K562 (cell line): Measurements from ENCODE around the gene RPS28. TPM values are rescaled to one million over a fixed set of nuclear protein-coding genes. Genes with fewer than 3 reads are reported as not detected.

Experiments used
- ATF7 ChIP-seq: fragments of 450-650 bp; IDR thresholded peaks from 2 replicates; pipeline ENCODE4 v1.7.1; 2014; ENCODE audit warnings: mild to moderate bottlenecking, moderate library complexity
- BHLHE40 ChIP-seq: IDR thresholded peaks from 2 replicates; pipeline ENCODE4 v1.6.1; 2011; ENCODE audit warnings: low read length, improper control_type of control experiment
- C11orf30 ChIP-seq: fragments of 450-650 bp; IDR thresholded peaks from 2 replicates; pipeline ENCODE4 v1.6.1; 2016; ENCODE audit warnings: low read depth, mild to moderate bottlenecking
- CBFB ChIP-seq: sonication (generic); formaldehyde crosslinking; IDR thresholded peaks from 2 replicates; pipeline ENCODE4 v1.4.0; 2020; ENCODE audit warnings: mild to moderate bottlenecking, missing genetic modification reagents
- CEBPB ChIP-seq: fragments of 450-650 bp; IDR thresholded peaks from 2 replicates; pipeline ENCODE4 v1.6.1; 2016; ENCODE audit warnings: missing genetic modification characterization, missing compliant biosample characterization
- CSDE1 ChIP-seq, 2 experiments: fragments of 450-650 bp; IDR thresholded peaks; 2 replicates each; pipeline ENCODE4 v1.6.1; 2016; ENCODE audit warnings: mild to moderate bottlenecking in 1 of 2
- DPF2 ChIP-seq: fragments of 450-650 bp; IDR thresholded peaks from 2 replicates; pipeline ENCODE4 v1.6.1; 2016
- EP300 ChIP-seq: IDR thresholded peaks from 2 replicates; pipeline ENCODE4 v1.6.1; 2012; ENCODE audit warnings: low read length, improper control_type of control experiment
- FOS ChIP-seq: IDR thresholded peaks from 3 replicates; pipeline ENCODE4 v1.6.1; 2011; ENCODE audit not compliant: insufficient read length; ENCODE audit errors: extremely low read depth
- FOXA3 ChIP-seq, 2 experiments: fragments of 450-650 bp in 1 of 2; sonication (generic) in 1 of 2; formaldehyde crosslinking; IDR thresholded peaks in 1 of 2; conservative IDR thresholded peaks in 1 of 2; 2 replicates each; pipeline versions ENCODE4 v1.4.0 to v1.8.0; 2020 to 2022; ENCODE audit warnings: mild to moderate bottlenecking in 2 of 2, missing genetic modification reagents in 1 of 2
- HMBOX1 ChIP-seq: sonication (generic); IDR thresholded peaks from 2 replicates; pipeline ENCODE4 v1.6.1; 2016
- KLF13 ChIP-seq: fragments of 450-650 bp; IDR thresholded peaks from 2 replicates; pipeline ENCODE4 v1.6.1; 2016; ENCODE audit warnings: missing genetic modification characterization, low read depth, mild to moderate bottlenecking, missing compliant biosample characterization, moderate library complexity, borderline replicate concordance
- NRF1 ChIP-seq, 2 experiments: fragments of 450-650 bp; IDR thresholded peaks in 1 of 2; conservative IDR thresholded peaks in 1 of 2; 2 replicates each; pipeline ENCODE4 v1.6.1; 2014; ENCODE audit warnings: mild to moderate bottlenecking in 2 of 2
- SIN3B ChIP-seq: fragments of 450-650 bp; IDR thresholded peaks from 2 replicates; pipeline ENCODE4 v1.6.1; 2017; ENCODE audit warnings: low read depth, mild to moderate bottlenecking, moderate library complexity
- ZBTB2 ChIP-seq: fragments of 450-650 bp; IDR thresholded peaks from 2 replicates; pipeline ENCODE4 v1.6.1; 2016; ENCODE audit warnings: antibody characterized with exemption
- ZNF140 ChIP-seq: fragments of 250-450 bp; sonication (Bioruptor Pico); IDR thresholded peaks from 2 replicates; pipeline ENCODE4 v1.8.0; 2021; ENCODE audit warnings: moderate library complexity, mild to moderate bottlenecking, inconsistent platforms
- ZNF699 ChIP-seq: fragments of 250-450 bp; sonication (Bioruptor Pico); IDR thresholded peaks from 2 replicates; pipeline ENCODE4 v1.8.0; 2021; ENCODE audit warnings: mild to moderate bottlenecking, moderate library complexity; ENCODE audit not compliant: insufficient replicate concordance
- polyA plus RNA-seq, 8 experiments: library from polyadenylated mRNA; depleted of rRNA in 4 of 8; stranded (reverse) in 5 of 8; unstranded in 3 of 8; fragments of >200 nt; fragmentation: Nextera tagmentation in 2 of 8; fragmentation: Illumina TruSeq in 1 of 8; extraction: Ambion mirVana in 2 of 8; extraction: Trizol in 1 of 8; gene quantifications; 2 replicates each; pipeline versions ENCODE4 v1.2.1 to v1.2.3, GENCODE V29; 2011 to 2014; ENCODE audit warnings: inconsistent platforms in 1 of 8, missing spikeins in 1 of 8
- total RNA-seq, 7 experiments: library from RNA; depleted of rRNA in 6 of 7; stranded (reverse); fragments of >200 nt in 6 of 7; fragmentation: Illumina TruSeq in 2 of 7; extraction: Trizol in 2 of 7; gene quantifications; 2 replicates each; pipeline versions ENCODE4 v1.2.1 to v1.2.3, GENCODE V29; 2011 to 2021; ENCODE audit warnings: low replicate concordance in 1 of 7
- TF ChIP-seq, protein P1 (sequence below), 2 experiments: fragments of 450-650 bp; conservative IDR thresholded peaks; 2 replicates each; pipeline ENCODE4 v1.6.1; 2017; ENCODE audit warnings: mild to moderate bottlenecking in 2 of 2, moderate library complexity in 2 of 2
- TF ChIP-seq, protein P2 (sequence below), 3 experiments: fragments of 200-800 bp in 1 of 3; fragments of 250-450 bp in 1 of 3; fragments of 450-650 bp in 1 of 3; sonication (Bioruptor Pico) in 1 of 3; sonication (Bioruptor generic) in 1 of 3; formaldehyde crosslinking in 1 of 3; IDR thresholded peaks; 2 replicates each; pipeline versions ENCODE4 v1.6.1 to v1.8.0; 2016 to 2022; ENCODE audit warnings: mild to moderate bottlenecking in 2 of 3, missing genetic modification characterization in 2 of 3, missing compliant biosample characterization in 1 of 3, moderate library complexity in 1 of 3

RPS28 gene
- total and polyA plus RNA-seq, 9 of the 15 experiments (the other 6 are each of a cell fraction or from before 2014, with no cell fraction given) = 165 to 2,827 (median 1,303) TPM

GRCh38 chr19:8355631-8356402 is 34.5 kb downstream of the RPS28 start (continued):
- peak; percentile 37; the same call in 1 of the 2 replicates for TF ChIP-seq BHLHE40
- TF ChIP-seq, protein P1, sequence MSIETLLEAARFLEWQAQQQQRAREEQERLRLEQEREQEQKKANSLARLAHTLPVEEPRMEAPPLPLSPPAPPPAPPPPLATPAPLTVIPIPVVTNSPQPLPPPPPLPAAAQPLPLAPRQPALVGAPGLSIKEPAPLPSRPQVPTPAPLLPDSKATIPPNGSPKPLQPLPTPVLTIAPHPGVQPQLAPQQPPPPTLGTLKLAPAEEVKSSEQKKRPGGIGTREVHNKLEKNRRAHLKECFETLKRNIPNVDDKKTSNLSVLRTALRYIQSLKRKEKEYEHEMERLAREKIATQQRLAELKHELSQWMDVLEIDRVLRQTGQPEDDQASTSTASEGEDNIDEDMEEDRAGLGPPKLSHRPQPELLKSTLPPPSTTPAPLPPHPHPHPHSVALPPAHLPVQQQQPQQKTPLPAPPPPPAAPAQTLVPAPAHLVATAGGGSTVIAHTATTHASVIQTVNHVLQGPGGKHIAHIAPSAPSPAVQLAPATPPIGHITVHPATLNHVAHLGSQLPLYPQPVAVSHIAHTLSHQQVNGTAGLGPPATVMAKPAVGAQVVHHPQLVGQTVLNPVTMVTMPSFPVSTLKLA (conservative IDR thresholded peaks at IDR 0.05) = peak in 1 of 2 experiments; percentile 41; a peak in 1 of 4 replicates
- TF ChIP-seq ZBTB2 = no peak; the same call in 1 of the 2 replicates
- peak; percentile 95 for TF ChIP-seq HMBOX1
- peak; percentile 48; the same call in 1 of the 2 replicates for TF ChIP-seq C11orf30
- TF ChIP-seq DPF2 = peak; percentile 84
- TF ChIP-seq ATF7 = peak; percentile 48; the same call in 1 of the 2 replicates
- TF ChIP-seq NRF1 (conservative IDR thresholded peaks at IDR 0.05 in 1 of 2, IDR thresholded peaks at IDR 0.05 in 1 of 2) = peak; percentile 18 to 42; a peak in 2 of 4 replicates
- 0 out of 2 replicates have a peak, but pooled peaks have one; percentile 35 for TF ChIP-seq CEBPB (tag)
- peak; percentile 40 for TF ChIP-seq FOS
- no peak for TF ChIP-seq FOXA3 (CRISPR knock-in tag; conservative IDR thresholded peaks at IDR 0.05 in 1 of 2, IDR thresholded peaks at IDR 0.05 in 1 of 2)
- no peak for TF ChIP-seq ZNF699 (CRISPR knock-in tag)
- TF ChIP-seq, protein P2, sequence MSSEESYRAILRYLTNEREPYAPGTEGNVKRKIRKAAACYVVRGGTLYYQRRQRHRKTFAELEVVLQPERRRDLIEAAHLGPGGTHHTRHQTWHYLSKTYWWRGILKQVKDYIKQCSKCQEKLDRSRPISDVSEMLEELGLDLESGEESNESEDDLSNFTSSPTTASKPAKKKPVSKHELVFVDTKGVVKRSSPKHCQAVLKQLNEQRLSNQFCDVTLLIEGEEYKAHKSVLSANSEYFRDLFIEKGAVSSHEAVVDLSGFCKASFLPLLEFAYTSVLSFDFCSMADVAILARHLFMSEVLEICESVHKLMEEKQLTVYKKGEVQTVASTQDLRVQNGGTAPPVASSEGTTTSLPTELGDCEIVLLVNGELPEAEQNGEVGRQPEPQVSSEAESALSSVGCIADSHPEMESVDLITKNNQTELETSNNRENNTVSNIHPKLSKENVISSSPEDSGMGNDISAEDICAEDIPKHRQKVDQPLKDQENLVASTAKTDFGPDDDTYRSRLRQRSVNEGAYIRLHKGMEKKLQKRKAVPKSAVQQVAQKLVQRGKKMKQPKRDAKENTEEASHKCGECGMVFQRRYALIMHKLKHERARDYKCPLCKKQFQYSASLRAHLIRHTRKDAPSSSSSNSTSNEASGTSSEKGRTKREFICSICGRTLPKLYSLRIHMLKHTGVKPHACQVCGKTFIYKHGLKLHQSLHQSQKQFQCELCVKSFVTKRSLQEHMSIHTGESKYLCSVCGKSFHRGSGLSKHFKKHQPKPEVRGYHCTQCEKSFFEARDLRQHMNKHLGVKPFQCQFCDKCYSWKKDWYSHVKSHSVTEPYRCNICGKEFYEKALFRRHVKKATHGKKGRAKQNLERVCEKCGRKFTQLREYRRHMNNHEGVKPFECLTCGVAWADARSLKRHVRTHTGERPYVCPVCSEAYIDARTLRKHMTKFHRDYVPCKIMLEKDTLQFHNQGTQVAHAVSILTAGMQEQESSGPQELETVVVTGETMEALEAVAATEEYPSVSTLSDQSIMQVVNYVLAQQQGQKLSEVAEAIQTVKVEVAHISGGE (CRISPR knock-in tag; IDR thresholded peaks at IDR 0.05) = no peak
- no peak for TF ChIP-seq SIN3B
- no peak for TF ChIP-seq KLF13 (tag)
- no peak for TF ChIP-seq ZNF140 (CRISPR knock-in tag)
- TF ChIP-seq CBFB = 0 out of 2 replicates have a peak, but pooled peaks have one; percentile 48
- no peak for TF ChIP-seq CSDE1 (IDR thresholded peaks at IDR 0.05)
- 0 out of 2 replicates have a peak, but pooled peaks have one; percentile 14 for TF ChIP-seq EP300
